GM23248 (cell line): ENCODE data around the gene DTNB.

Experiments
- EZH2 ChIP-seq: fragments of 200-600 bp; sonication (generic); IDR thresholded peaks from 2 replicates; pipeline ENCODE4 v1.6.1; 2018; ENCODE audit warnings: antibody characterized with exemption, mild to moderate bottlenecking; ENCODE audit not compliant: insufficient read depth, poor library complexity, severe bottlenecking
- EZH2phosphoT487 ChIP-seq: fragments of 200-600 bp; sonication (generic); IDR thresholded peaks from 2 replicates; pipeline ENCODE4 v1.6.1; 2018; ENCODE audit warnings: antibody characterized with exemption, moderate library complexity, mild to moderate bottlenecking, low read depth; ENCODE audit not compliant: insufficient read depth

GRCh38 chr2:25617948-25618646 lies 55.3 kb downstream of the DTNB start:
- no peak for TF ChIP-seq EZH2
- TF ChIP-seq EZH2phosphoT487, result no peak
